ENCODE measurements around the gene SSBP2.
"Not testable (repeated sequence)": the region's sequence is repeated elsewhere in the genome, so short reads cannot be mapped to it uniquely, and the experiment has no call there.

The SSBP2 gene

DNA sequence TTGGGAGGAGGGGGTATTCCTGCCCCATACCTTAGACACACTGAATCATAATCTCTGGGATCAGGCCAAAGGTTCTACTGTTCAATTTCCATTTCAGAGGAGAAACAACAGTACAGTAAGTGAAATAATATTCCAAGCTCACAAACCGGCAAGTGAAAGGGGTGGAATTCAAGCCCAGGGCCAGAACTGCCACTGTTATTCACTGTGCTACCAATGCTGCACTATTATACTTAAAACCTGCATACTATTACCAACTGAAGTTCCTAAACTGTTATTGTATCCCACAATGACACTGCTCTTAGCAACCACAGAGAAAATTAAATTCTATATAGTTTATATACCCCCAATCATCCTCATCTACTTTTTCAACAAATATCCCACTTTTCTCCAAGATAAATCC, 24.6 kb downstream of the SSBP2 start:
- DNase-seq, result no peak

DNA sequence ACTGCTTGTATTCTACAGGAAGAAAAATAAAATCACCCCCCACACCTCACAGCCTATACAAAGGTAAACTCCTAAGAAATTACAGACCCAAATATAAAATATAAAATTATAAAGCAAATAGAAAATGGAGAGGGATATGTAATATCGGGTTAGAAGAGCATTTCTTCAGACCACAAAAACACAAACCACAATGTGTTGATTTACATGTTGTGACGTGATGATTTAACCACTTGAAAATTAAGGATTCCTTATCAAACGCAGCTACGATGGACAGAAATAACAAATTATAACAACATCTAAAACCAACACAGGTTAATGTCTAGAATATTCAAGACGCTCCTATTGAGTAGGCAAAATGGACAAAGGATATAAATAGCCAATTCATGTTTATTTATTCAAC, 26.3 kb downstream of the SSBP2 start:
- no peak for DNase-seq

DNA sequence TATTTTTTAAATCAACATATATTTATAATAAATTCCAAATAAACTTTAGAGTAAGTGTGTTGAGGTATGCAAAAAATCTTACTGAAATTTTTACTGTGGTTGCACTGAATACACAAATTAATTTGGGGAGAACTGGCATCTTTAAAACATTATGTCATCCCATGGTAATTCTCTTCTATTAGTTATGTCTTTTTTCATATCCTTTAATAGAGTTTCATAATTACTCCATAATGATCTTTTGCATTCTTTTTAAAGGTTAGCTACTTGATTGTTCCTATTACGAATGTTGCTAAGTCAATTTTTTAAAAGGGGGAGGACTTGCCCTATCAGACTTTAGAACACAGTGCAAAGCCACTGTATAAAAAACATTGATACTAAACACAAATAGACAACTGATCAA, 26.8 kb downstream of the SSBP2 start:
- no peak for DNase-seq

DNA sequence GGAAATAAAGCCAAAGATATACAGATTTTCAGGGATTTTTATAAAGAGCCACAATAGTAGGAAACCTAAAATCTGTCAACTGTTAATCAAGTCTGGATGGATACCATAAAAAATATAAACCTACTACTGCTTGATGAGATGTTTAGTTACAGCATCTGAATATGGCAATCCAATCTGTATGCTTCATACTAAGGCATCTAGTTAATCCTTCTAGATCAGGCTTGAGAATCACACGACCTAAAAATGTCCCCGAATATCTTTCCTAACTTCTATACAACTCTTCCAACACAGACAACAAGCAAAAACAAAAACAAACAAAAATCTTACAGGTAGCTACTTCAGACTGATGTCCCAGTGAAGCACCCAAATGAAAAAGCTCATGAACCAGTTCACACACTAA, 29.8 kb downstream of the SSBP2 start:
- no peak for DNase-seq

DNA sequence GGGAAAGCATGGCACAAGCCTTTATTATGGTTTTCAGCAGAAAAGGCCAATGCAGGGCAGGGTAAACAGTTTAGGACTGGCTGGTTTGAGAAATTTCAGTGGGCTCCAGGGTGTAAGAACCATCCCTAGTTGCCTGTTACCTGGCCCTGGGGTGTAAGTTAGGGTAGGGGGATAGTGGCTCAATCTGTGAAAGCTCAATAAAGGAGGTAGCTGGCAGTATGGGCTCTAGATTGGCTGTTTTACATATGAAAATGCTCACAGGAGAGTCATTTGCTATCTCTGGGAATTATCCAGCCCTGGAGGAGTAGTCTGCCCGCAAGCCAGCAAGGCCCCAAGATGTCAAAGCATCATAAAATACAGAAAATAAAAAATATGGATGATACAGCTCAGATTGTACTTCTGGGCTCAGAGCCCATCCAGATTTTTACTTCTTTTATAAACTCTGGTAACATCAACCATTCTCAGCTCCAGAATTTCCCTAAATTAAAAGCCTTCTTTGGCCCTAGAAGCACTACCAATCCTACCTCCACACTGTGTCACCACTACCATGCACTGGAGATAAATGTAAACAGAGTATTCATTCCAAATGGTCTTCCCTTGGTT, 31.1 kb downstream of the SSBP2 start:
- no peak for DNase-seq

DNA sequence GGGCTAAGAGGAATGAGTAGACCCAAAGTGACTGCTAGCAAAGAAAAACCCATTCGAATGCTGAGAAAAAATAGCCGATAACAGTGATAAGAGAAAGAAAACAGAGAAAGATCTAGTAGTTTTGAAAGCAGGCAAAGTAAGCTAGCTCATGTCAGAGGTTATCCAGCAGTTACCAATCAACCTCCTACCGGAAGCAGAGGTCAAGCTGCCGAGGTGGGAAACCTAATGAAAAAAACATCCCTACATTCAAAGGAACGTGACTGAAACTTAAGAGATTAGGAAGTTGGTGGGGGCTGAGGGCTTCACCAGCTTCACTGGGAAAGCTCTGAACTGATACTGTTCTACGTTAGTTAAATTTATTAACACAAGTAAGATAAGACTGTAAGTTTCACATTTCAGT, 32.6 kb downstream of the SSBP2 start:
- DNase-seq, result no peak

DNA sequence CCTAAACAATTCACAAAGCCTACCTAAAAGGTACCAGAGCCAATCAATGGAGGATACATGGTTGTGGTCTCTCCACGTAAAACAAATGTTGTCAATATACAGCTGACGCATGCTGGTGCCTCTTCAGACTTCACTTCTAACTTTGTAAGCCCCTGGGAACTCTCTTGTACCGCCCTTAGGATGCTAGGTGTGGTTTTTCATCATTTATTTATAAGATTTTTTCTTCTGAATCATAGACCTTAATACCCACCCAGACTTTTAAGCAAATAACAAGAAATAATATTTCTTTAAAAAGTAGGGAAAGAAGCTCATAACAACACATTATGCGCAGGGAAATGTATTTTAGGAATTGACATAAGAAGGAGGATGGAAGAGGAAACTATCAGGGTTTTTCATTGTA, 33.0 kb downstream of the SSBP2 start:
- no peak for DNase-seq

DNA sequence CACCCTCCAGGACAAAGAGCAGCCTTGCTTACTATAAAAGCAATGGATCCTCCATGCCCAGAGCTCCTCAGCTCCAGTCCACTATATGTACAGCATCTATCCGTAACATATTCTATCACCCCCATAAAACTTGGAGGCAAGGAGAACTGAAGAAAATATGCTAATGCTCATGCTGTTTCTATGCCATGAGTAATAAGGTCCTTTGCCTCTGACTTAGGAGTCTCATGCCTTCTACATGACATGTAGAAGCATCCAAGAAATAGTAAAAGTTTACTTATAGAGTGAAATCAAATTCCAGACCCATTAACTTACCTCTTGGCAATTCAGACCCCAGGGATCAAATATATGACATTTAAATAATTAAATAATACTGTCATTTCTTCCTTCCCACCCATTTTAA, 33.7 kb downstream of the SSBP2 start:
- DNase-seq, result no peak

DNA sequence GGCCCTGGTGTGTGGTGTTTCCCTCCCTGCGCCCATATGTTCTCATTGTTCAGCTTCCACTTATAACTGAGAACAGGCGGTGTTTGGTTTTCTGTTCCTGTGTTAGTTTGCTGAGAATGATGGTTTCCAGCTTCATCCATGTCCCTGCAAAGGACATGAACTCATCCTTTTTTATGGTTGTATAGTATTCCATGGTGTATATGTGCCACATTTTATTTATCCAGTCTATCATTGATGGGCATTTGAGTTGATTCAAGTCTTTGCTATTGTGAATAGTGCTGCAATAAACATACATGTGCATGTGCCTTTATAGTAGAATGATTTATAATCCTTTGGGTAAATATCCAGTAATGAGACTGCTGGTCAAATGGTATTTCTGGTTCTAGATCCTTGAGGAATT, 36.8 kb downstream of the SSBP2 start:
- not testable (repeated sequence) for DNase-seq

DNA sequence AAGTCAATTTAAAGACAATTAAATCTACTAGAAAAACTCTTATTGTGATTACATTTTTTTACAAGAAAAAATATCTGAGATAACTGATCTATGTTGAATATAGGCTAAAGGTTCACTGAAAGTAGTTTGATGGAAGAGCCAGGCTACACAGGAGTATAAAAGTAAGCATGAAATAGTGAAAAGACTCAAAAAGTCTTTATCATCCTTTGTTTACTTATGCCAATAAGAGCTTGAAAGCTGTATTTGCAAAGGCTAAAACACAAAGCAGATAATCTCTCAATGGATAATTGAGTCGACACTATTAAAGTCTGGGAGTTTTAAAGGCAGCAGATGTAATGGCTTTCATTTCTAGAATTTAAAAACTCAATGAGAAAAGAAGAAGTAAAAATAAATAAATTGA, 42.0 kb downstream of the SSBP2 start:
- DNase-seq, result no peak

DNA sequence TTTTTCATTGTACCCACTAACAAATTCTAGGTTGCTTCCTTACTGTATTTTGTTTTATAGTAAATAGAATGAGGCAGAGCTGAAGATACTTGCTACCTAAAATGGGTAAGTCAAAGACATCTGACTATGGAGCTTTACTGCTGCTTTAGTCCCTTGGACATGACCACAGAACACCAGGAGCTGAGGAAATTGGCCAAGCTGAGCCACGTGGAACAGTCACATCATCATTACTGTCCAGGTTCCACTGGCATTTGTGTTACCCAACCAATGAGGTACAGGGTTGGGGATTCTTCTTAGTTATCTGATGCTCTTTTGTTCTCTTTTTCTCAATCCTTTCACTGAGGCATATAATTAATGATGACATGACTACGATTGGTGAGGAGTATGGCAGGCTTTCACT, 47.1 kb downstream of the SSBP2 start:
- no peak for DNase-seq

DNA sequence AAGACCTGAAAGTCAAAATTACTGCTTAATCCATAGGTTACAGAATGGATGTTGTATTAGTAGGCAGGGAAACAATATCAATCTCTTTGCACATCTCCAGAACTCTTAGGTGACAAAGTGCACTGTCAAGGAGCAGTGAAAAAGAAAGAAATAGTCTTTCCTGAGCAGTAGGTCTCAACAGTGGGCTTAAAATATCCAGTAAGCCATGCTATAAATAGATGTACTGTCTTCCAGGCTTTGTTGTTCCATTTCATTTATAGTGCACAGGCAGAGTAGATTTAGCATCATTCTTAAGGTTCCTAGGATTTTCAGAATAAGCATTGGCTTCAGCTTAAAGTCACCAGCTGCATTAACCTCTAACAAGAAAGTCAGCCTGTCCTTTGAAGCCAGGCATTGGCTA, 50.7 kb downstream of the SSBP2 start:
- no peak for DNase-seq

DNA sequence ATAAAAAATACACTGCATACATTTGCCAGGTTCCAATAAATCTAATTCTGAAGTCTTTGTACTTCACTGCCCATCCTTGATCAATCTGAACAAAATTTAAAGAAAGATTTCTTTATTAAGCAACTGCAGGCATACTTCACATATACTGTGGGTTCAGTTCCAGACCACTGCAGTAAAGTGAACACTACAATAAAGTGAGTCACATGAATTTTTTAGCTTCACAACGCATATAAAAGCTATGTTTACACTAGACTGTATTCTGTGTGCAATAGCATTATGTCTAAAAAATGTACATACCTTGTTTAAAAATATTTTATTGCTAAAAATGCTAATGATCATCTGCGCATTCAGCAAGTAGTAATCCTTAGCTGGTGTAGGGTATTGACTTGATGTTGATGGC, 52.1 kb downstream of the SSBP2 start:
- DNase-seq, result no peak

DNA sequence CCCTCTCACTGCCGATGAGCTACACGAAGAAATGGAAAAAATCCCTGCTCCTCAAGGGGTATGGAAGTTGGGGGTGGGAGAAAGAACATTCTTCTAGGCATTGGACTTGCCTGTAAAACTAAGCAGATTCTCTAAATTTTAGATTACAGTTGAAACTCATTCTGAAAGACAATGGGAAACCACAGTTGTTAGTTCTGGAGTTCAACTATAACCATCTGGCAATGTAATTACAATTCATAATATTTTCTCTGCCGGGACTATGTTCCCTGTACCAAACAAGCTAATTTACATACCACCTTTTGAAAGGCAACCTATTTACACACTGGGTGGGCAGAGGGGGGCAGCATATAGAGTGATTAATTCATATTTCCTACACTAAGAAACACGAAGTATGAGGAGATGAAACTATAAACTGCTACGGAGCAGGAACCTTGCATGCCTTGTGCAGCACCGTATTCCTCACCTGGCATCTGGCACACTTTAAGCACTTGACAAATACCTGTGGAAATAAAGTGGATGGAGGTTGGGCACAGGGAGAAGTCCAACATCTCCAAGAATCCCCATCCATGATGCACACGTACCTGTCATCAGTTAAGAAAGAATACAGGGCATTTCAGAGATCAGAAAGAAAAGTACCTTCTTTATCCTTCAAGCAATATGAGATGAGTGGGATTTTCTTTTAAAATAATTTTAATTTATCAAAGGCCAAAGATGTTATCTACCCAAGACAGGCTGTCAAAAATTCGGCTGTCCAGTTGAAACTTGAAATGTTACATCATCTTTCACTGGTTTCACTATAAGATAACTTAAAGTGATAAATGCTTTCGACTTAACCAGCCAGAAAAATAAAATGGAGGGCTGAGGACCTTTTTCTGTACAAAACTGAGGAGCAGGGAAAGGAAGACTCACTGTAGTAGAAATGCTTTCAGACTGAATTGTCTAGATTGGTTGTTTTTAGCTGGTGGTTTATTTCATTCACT, 54.2 kb downstream of the SSBP2 start:
- DNase-seq, result no peak

DNA sequence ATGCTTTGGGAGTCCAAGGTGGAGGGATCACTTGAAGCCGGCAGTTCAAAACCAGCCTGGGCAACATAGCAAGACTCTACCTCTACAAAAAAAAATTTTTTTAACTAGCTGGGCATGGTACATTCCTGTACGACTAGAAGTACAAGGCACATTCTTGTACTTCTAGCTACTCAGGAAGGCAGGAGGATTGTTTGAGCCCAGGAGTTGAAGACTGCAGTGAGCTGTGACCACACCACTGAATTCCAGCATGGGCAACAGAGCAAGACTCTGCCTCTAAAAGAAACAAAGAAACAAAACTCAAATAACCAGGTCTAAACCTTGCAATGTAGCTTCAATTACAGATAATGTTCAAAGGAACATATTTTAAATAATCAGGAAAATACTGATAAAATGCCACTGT, 56.2 kb downstream of the SSBP2 start:
- no peak for DNase-seq

DNA sequence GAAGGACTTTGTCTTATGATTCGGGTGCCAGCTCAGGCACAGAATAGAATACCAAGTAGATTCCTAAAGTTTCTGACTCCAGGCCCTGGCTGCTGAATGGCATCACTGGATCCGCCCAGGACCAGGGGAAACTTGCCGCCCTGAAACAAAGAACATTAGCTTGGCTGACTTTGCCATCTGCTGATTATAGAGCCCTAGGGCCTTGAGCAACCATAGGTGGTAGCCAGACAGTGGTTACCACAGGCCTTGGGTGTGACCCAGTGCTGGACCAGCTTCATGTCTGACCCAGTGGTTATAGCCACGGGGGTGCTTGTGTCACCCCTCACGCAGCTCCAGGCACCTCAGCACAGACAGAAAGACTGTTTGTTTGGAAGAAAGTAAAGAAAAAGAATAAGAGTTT, 62.7 kb downstream of the SSBP2 start:
- no peak for DNase-seq

DNA sequence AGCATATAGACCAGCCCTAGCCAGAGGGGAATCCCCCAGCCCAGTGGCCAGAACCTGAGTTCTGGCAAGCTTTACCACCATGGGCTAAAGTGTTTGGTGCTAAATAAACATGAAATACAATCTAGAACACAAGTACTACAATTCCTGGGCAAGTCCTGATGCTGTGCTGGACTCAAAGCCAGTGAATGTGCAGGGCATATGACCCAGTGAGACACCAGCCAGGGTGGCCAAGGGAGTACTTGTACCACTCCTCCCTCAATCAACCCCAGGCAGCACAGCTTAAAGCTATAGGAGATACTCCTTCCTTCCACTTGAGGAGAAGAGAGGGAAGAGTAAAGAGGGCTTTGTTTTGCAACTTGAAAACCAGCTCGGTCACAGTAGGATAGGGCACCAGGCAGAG, 63.6 kb downstream of the SSBP2 start:
- DNase-seq, result no peak

DNA sequence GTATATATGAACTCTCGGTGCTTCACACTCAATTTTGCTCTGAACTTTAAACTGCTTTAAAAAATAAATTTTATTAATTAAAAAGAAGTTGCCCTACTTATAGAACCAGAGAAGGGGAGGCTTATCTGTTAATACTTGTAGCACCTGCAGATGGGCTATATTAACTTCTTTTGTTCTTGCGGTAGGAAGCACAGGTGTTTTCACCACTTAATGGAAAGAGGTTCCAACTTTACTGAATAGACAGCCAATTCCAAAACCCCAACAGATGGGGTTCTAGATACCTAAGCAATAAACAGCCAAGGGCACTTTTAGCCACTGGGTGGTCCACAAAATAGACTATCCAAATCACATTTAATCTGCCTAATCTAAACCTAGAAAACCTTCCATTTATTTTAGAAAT, 65.4 kb downstream of the SSBP2 start:
- DNase-seq, result no peak

DNA sequence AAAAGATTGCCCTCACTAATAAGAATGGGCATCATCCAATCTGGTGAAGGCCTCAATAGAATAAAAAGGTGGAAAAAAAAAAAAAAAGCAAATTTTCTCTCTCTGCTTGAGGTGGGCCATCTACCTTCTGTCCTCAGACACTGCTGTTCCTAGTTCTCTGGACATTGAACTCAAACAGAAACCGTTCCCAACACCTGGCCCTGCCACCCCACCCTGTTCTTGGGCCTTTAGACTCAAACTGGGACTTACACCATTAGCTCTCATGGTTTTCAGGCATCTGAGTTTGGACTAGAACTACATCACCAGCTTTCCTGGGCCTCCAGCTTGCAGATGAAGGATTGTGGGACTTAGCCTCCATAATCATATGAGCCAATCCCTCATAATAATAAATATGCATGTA, 71.0 kb downstream of the SSBP2 start:
- no peak for DNase-seq

DNA sequence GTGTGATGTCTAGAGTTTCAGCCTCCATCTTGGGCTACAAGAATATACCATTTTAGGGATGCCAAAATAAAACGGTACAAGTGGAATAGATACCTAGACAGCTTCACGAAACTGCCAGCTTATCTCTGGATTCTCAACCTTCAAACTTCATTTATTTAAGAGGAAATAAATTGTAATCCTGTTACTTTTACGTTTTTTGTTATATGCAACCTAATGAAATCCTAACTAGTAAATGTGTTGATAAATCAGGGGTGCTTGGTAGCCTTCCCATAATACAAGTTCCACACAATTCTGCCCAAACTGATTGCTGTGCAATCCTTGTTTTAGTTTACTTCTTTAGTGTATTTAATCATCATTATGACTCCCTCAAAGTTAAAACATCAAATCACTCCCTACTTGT, 75.5 kb downstream of the SSBP2 start:
- DNase-seq, result no peak

DNA sequence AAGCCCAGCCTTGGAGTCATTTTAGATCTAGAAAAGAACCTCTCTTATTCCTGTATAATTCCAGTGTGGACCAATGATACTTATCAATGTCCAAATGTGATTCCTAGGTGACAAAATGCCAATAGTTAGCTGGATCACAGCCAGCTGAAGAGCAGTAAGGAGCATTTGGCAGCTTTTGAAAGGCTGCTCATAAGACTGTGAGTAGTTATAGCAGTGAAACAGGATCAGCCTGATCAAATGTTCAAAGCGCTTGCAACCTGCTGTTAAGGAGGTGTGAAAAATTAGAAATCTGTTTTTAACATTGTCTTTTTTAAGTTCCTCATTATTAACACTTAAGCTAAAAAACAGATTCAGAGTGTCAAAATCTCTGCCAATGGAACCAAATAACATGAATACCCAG, 85.1 kb downstream of the SSBP2 start:
- DNase-seq, result no peak

DNA sequence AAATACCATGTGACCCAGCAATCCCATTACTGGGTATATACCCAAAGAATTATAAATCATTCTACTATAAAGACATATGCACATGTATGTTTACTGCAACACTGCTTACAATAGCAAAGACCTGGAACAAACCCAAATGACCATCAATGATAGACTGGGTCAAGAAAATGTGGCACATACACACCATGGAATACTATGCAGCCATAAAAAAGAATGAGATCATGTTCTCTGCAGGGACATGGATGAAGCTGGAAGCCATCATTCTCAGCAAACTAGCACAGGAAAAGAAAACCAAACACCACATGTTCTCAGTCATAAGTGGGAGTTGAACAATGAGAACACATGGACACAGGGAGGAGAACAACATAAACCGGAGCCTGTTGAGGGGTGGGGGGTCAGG, 90.3 kb downstream of the SSBP2 start:
- not testable (repeated sequence) for DNase-seq

DNA sequence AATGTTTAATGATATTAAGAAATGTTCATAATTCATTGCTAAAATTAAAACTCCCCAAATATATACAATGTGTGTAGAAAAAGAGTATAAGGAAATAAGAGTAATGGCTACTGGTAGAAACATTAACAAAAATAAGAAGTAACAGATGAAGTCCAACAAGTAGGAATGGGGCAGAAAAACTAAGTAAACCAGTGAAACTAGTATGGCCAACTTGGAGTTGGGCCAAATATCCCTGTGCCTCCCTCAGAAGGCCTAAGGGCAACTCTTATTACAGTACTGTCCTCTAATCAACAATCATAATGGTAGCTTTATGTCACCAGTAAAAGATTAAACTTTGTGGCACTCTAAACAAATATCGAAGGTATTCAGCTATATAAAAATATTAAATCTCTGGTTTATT, 93.5 kb downstream of the SSBP2 start:
- no peak for DNase-seq

DNA sequence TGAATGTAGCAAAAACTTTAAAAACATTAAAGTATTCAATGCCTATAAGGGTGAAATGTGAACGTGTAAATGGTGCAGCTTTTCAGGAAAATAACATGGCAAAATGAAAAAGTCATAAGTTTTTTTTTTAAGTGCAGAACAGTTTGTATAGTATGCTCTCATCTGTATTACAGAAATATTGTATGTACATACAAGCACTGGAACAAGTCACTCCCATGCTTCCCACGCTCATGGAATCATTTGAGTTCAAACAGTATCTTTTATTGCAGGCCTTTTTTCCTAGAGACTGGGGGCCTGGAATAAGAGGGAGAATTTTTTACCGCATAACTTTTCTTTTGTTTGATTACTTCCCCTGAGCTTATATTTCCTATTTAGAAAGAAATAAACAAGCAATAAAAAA, 94.1 kb downstream of the SSBP2 start:
- no peak for DNase-seq

DNA sequence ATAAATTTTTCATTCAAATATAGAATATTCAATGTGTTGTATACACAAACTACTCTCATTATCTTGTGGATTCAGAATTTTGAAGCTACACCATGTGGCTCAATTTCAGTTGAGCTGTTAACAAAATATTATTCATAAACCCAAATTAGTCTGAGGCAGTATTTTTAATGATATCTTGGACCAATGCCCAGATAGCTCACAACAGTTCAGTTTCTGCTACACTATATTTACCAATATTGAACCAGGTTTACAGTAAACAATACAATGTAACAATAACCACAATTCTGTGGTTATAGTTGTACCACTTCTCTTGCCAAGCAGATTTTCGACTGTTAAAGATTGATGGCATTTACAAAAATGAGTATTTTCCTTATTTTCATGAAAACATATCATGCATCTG, 99.9 kb downstream of the SSBP2 start:
- no peak for DNase-seq
